Measurements from ENCODE around the gene SLAMF9.

The SLAMF9 gene

GRCh38 chr1:159974350-159974965 is 20.4 kb upstream of the SLAMF9 start:
- no peak for DNase-seq

- no peak for DNase-seq
These were observed 19.4 kb upstream of the SLAMF9 start for GRCh38 chr1:159973350-159973940.

GRCh38 chr1:159972443-159973205 is 18.6 kb upstream of the SLAMF9 start:
- no peak for DNase-seq

GRCh38 chr1:159970932-159971342 is 16.9 kb upstream of the SLAMF9 start:
- DNase-seq: no peak

GRCh38 chr1:159968901-159969300 is 14.9 kb upstream of the SLAMF9 start:
- no peak for DNase-seq

- no peak for DNase-seq
These were observed 11.2 kb upstream of the SLAMF9 start for GRCh38 chr1:159965263-159965662.

- no peak for DNase-seq
These were observed 10.1 kb upstream of the SLAMF9 start for GRCh38 chr1:159964144-159964543.

GRCh38 chr1:159962176-159962575 is 8.1 kb upstream of the SLAMF9 start:
- no peak for DNase-seq

- DNase-seq: no peak
These were observed 7.6 kb upstream of the SLAMF9 start for GRCh38 chr1:159961636-159962035.

GRCh38 chr1:159960721-159961381 is 6.8 kb upstream of the SLAMF9 start:
- no peak for DNase-seq

GRCh38 chr1:159959451-159959850 is 5.4 kb upstream of the SLAMF9 start:
- DNase-seq: no peak

GRCh38 chr1:159958719-159959380 is 4.8 kb upstream of the SLAMF9 start:
- no peak for DNase-seq

- DNase-seq: no peak
These were observed 3.8 kb upstream of the SLAMF9 start for GRCh38 chr1:159957824-159958268.

GRCh38 chr1:159955456-159955855 is 1.4 kb upstream of the SLAMF9 start:
- no peak for DNase-seq

GRCh38 chr1:159952932-159953331 is 1.1 kb downstream of the SLAMF9 start:
- no peak for DNase-seq

GRCh38 chr1:159951551-159951950 is 2.5 kb downstream of the SLAMF9 start:
- DNase-seq: no peak

GRCh38 chr1:159951016-159951415 is 3.0 kb downstream of the SLAMF9 start:
- DNase-seq: no peak

- DNase-seq: no peak
These were observed 4.1 kb downstream of the SLAMF9 start for GRCh38 chr1:159949981-159950381.

- DNase-seq: no peak
These were observed 4.9 kb downstream of the SLAMF9 start for GRCh38 chr1:159949123-159949522.

GRCh38 chr1:159947942-159948341 is 6.1 kb downstream of the SLAMF9 start:
- no peak for DNase-seq

- no peak for DNase-seq
These were observed 7.5 kb downstream of the SLAMF9 start for GRCh38 chr1:159946242-159947187.

Measured in NCI-H1694 treated with DMSO at 0.1 percent for 48 hours (cell line).